ENCODE data around the gene CLDN16. TPM values are rescaled to one million over a fixed set of nuclear protein-coding genes. Genes with fewer than 3 reads are reported as not detected.

The CLDN16 gene
- total RNA-seq, 1 donor from 2014 or later = 0.50 TPM

- Histone ChIP-seq H3K36me3 (ENCODE audit: insufficient read depth, low read length) (no peaks in the 10 kb centered on the region), H3K4me2 (ENCODE audit: low read length) (no peak overlapping the region), H4K20me1 (ENCODE audit: insufficient read depth, low read length) (no peaks in the 10 kb centered on the region), H3K27ac (ENCODE audit: low read depth, low read length) (no peak overlapping the region), H3K9ac (ENCODE audit: low read length) (no peak overlapping the region), H3K4me1 (ENCODE audit: insufficient read depth, low read length) (no peaks in the 10 kb centered on the region), H3K79me2 (ENCODE audit: insufficient read depth, low read length) (no peaks in the 10 kb centered on the region), H3K4me3 (ENCODE audit: insufficient read depth, low read depth, low read length) (no peak overlapping the region), H2AFZ (ENCODE audit: low read depth, low read length) (no peak overlapping the region), H3K27me3 (ENCODE audit: insufficient read depth, low read length) (no peaks in the 10 kb centered on the region), H3K9me3 (ENCODE audit: insufficient read depth, low read depth, low read length) (no peaks in the 10 kb centered on the region)
- Mint-ChIP-seq H3K4me1 (ENCODE audit: low read depth, unreplicated experiment) (peaks cover 32% of the 10 kb centered on the region), H3K4me3 (ENCODE audit: unreplicated experiment) (no peak overlapping the region), H3K27ac (ENCODE audit: unreplicated experiment) (no peak overlapping the region), H3K36me3 (ENCODE audit: low read depth, unreplicated experiment) (no peaks in the 10 kb centered on the region), H3K27me3 (ENCODE audit: low read depth, unreplicated experiment) (no peaks in the 10 kb centered on the region), H3K9me3 (ENCODE audit: unreplicated experiment) (peaks cover 5% of the 10 kb centered on the region)
- TF ChIP-seq EZH2 (IDR thresholded peaks at IDR 0.05; ENCODE audit: insufficient read depth, low read length) (no peak), CTCF (IDR thresholded peaks at IDR 0.05; ENCODE audit: insufficient read depth, low read depth, low read length) (no peak)
- DNase-seq (ENCODE audit: low read depth) (peak; percentile 22), FAIRE-seq (peak; percentile 52)
Observed at GRCh38 chr3:190432216-190432615, 44.3 kb downstream of the CLDN16 start.

- TF ChIP-seq CTCF (IDR thresholded peaks at IDR 0.05; ENCODE audit: insufficient read depth, low read depth, low read length) (no peak), EZH2 (IDR thresholded peaks at IDR 0.05; ENCODE audit: insufficient read depth, low read length) (no peak)
- H3K9ac ChIP-seq (ENCODE audit: low read length) = no peak overlapping the region
- H3K36me3 Mint-ChIP-seq (ENCODE audit: low read depth, unreplicated experiment) = no peaks in the 10 kb centered on the region
- H3K4me3 Mint-ChIP-seq (ENCODE audit: unreplicated experiment) = no peak overlapping the region
- no peaks in the 10 kb centered on the region for H3K36me3 ChIP-seq (ENCODE audit: insufficient read depth, low read length)
- H3K27me3 Mint-ChIP-seq (ENCODE audit: low read depth, unreplicated experiment) = no peaks in the 10 kb centered on the region
- H3K4me1 ChIP-seq (ENCODE audit: insufficient read depth, low read length) = no peaks in the 10 kb centered on the region
- H3K4me1 Mint-ChIP-seq (ENCODE audit: low read depth, unreplicated experiment) = peaks cover 32% of the 10 kb centered on the region
- no peaks in the 10 kb centered on the region for H3K79me2 ChIP-seq (ENCODE audit: insufficient read depth, low read length)
- FAIRE-seq = no peak
- no peaks in the 10 kb centered on the region for H3K27me3 ChIP-seq (ENCODE audit: insufficient read depth, low read length)
- H4K20me1 ChIP-seq (ENCODE audit: insufficient read depth, low read length) = no peaks in the 10 kb centered on the region
- no peak overlapping the region for H3K4me3 ChIP-seq (ENCODE audit: insufficient read depth, low read depth, low read length)
- no peak overlapping the region for H2AFZ ChIP-seq (ENCODE audit: low read depth, low read length)
- DNase-seq (ENCODE audit: low read depth) = no peak
- no peak overlapping the region for H3K27ac ChIP-seq (ENCODE audit: low read depth, low read length)
- H3K9me3 Mint-ChIP-seq (ENCODE audit: unreplicated experiment) = peaks cover 6% of the 10 kb centered on the region
- no peak overlapping the region for H3K27ac Mint-ChIP-seq (ENCODE audit: unreplicated experiment)
- no peak overlapping the region for H3K4me2 ChIP-seq (ENCODE audit: low read length)
- H3K9me3 ChIP-seq (ENCODE audit: insufficient read depth, low read depth, low read length) = no peaks in the 10 kb centered on the region
Observed at GRCh38 chr3:190433626-190434025, 45.7 kb downstream of the CLDN16 start.

GRCh38 chr3:190435618-190436017 is 47.7 kb downstream of the CLDN16 start:
- peak; percentile 66 for DNase-seq (ENCODE audit: low read depth)
- Mint-ChIP-seq H3K4me1 (ENCODE audit: low read depth, unreplicated experiment) (peaks cover 31% of the 10 kb centered on the region), H3K9me3 (ENCODE audit: unreplicated experiment) (peaks cover 6% of the 10 kb centered on the region), H3K27ac (ENCODE audit: unreplicated experiment) (peak overlapping the region; percentile 93), H3K36me3 (ENCODE audit: low read depth, unreplicated experiment) (no peaks in the 10 kb centered on the region), H3K4me3 (ENCODE audit: unreplicated experiment) (no peak overlapping the region), H3K27me3 (ENCODE audit: low read depth, unreplicated experiment) (no peaks in the 10 kb centered on the region)
- FAIRE-seq = no peak
- no peak overlapping the region for H3K4me3 ChIP-seq (ENCODE audit: insufficient read depth, low read depth, low read length)
- no peaks in the 10 kb centered on the region for H3K79me2 ChIP-seq (ENCODE audit: insufficient read depth, low read length)
- no peak overlapping the region for H3K4me2 ChIP-seq (ENCODE audit: low read length)
- TF ChIP-seq EZH2 (IDR thresholded peaks at IDR 0.05; ENCODE audit: insufficient read depth, low read length) (no peak), CTCF (IDR thresholded peaks at IDR 0.05; ENCODE audit: insufficient read depth, low read depth, low read length) (no peak)
- H3K27me3 ChIP-seq (ENCODE audit: insufficient read depth, low read length) = no peaks in the 10 kb centered on the region
- no peaks in the 10 kb centered on the region for H3K4me1 ChIP-seq (ENCODE audit: insufficient read depth, low read length)
- H3K27ac ChIP-seq (ENCODE audit: low read depth, low read length) = no peak overlapping the region
- H3K9ac ChIP-seq (ENCODE audit: low read length) = no peak overlapping the region
- no peaks in the 10 kb centered on the region for H3K9me3 ChIP-seq (ENCODE audit: insufficient read depth, low read depth, low read length)
- no peaks in the 10 kb centered on the region for H3K36me3 ChIP-seq (ENCODE audit: insufficient read depth, low read length)
- peak overlapping the region; percentile 6 for H2AFZ ChIP-seq (ENCODE audit: low read depth, low read length)
- H4K20me1 ChIP-seq (ENCODE audit: insufficient read depth, low read length) = no peaks in the 10 kb centered on the region
